GM18867 (cell line): Measurements from ENCODE around the gene HTT.
A peak's percentile ranks its signal among the peaks of the same experiment; 100 is the strongest.
"Not testable (repeated sequence)": the region's sequence is repeated elsewhere in the genome, so short reads cannot be mapped to it uniquely, and the experiment has no call there.

Experiments
- ATAC-seq: cut with Tn5 transposase; IDR thresholded peaks from one replicate; pipeline ENCODE4 v1.9.1; 2021; ENCODE audit warnings: mild to moderate bottlenecking, moderate library complexity; ENCODE audit not compliant: unreplicated experiment

HTT gene

DNA sequence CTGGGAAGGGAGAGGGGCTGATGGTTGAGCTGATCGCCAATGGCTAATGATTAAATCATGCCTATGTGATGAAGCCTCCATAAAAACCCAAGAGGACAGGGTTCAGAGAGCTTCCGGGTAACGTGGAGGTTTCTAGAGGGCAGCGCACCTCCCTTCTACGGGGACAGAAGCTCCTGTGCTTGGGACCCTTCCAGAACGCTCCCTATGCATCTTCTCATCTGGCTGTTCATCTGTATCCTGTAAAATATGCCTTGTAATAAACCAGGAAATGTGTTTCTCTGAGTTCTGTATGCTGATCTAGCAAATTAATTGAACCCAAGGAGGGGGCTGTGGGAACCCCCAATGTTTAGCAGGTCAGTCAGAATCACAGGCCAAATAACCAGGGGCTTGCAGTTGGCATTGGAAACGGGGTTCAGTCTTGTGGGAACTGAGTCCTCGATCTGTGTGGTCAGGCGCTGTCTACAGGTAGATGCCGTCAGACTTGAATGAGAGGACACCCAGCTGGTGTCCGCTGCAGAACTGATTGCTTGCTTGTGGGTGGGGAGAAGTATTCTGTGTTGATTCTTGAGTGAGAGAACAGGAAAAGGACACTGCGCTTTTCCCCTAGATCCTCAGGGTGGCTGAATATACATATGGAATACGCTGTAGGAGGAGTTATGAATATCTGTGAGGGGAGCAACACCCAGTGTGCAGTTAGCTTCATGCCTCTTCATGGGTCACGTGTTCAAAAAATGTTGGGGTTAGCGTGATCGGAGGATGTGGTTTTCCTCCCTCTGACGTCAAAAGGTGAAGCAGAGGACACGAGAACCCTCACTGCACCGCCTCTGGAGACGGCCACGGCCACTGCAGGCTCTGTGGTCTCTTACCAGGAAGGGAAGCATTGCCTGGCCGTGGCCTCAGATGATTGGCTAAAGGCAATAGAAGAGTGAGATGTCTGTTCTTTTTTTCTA lies 29.3 kb upstream of the HTT start:
- ATAC-seq = no peak

- ATAC-seq = no peak
Measured at GRCh38 chr4:3046162-3046561, 28.3 kb upstream of the HTT start.

DNA sequence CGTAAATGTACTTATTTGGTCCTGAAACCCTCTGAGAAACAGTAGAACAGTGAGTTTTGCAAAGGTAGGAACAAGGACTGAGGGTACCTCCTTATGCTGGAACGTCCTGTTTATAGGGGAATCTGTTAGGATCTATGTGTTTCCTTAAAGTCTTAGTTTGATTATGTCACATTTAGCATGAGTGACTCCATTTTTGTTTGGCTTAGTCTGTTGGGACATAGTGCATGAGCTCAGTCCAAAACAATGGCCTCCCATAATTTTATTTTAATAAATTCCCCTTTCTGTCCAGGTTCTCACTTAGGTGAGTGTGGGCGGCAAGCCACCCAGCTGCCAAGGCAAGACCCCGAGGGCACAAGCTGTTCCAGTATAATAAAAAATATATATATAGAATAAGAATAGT lies 27.9 kb upstream of the HTT start:
- no peak for ATAC-seq

DNA sequence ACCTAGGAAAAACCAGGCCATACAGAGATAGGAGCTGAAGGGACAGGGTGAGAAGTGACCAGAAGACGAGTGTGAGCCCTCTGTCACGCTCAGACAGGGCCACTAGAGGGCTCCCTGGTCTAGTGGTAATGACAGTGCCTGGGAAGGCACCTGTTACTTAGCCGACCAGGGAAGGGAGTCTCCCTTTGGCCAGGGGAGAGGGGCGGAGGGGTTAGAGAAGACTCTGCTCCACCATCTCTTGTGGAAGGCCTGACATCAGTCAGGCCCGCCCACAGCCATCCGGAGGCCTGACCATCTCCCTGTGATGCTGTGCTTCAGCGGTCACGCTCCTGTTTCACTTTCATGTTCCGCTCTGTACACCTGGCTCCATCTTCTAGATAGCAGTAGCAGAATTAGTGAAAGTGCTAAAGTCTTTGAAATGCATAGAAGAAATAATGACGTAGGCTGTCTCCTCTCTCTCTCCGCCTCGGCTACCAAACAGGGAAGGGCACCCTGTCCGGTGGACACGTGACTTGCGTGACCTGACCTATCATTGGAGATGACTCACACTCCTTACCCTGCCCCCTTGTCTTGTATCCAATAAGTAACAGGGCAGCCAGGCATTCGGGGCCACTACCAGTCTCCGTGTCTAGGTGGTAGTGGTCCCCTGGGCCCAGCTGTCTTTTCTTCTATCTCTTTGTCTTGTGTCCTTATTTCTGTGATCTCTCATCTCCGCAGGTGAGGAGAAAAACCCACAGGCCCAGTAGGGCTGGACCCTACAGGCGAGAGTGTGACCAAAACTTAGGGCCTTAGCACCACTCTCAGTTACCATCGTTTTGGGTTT lies 26.8 kb upstream of the HTT start:
- peak; percentile 86 for ATAC-seq

DNA sequence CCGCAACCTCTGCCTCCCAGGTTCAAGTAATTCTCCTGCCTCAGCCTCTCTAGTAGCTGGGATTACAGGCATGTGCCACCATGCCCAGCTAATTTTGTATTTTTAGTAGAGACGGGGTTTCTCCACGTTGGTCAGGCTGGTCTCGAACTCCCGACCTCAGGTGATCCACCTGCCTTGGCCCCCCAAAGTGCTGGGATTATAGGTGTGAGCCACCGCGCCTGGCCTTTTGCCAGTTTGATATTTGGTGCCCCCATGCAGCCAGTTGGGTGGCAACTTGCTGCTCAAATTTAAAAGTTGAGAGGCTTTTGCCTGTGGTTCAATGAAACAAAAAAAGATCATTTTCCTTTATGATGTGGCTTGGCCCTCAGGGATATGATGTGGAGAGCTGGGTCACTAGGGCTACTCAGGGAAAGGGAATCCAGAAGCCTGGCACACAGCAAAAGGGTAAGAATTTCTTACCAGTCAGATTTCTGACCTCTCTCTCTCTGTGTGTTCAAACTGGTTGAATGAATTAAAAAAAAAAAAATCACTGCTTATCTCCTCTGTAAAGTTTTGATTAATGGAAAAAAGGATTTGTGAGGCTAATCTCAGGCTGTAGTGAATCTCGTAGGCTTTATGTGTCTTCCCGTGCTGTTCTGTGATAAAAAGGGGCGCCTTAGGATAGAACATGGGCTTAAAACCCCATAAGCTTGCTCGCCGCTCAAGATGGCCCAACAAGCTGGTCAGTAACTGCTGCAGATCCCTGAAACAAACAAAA lies 23.2 kb upstream of the HTT start:
- not testable (repeated sequence) for ATAC-seq

DNA sequence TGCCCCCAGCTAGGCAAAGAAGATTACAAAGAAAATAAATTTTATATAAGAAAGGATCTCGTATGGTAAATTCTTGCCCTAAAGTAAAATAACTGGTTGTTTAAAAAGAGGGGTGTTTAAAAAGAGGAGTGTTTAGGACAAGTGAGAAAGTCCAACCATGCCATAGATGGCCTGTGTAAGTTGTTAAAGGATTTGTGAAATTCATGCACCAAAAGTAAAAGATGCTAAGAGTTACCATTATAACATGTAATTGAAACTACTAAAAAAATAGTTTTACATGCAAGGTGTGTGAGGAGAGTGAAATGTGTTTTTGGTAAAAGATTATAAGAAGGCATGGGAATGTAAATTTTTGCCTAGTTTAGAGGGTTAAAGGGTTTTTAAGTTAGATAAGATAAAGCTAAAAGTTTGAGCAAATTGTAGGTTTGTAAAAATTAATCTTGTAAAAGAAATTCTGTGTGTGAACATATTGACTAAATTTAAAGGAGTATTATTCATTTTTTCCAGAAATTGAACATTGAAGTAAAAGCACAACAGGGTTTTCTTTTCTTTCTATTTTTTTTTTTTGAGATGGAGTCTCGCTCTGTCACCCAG lies 20.2 kb upstream of the HTT start:
- no peak for ATAC-seq

- no peak for ATAC-seq
Measured at GRCh38 chr4:3059943-3060342, 14.5 kb upstream of the HTT start.

- no peak for ATAC-seq
Measured at GRCh38 chr4:3060946-3061345, 13.5 kb upstream of the HTT start.

DNA sequence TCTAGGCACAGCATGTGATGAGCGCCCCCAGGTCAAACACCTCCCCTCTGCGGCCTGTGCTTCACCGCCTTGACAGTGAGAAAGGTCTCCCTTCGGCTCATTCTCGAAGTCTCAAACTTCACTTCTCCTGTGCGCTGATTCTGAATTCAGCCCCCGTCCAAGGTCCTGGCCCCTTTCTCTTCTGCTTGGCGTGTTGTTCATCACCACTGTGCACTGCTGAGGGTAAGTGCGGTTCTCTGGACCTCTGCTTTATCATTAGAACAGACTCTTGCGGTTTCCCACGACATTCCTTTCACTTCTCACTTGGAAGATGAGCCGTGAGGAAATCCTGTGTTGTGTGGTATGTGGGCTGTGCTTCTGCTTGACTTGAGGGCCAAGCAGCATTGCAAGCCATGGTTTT lies 12.0 kb upstream of the HTT start:
- ATAC-seq = no peak

DNA sequence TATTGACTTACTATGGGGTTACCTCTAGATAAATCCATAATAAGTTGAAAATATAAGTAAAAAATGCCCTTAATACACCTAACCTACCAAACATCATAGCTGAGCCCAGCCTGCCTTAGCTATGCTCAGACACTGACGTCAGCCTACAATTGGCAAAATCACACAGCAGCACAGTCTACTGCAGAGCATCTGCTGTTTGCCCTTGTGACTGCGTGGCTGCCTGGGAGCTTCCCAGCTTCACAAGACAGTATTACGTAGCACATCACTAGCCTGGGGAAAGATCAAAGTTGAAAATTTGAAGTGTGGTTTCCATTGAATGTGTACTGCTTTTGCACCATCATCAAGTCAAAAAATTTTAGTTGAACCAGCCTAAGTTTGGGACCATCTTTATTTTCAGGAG lies 8.9 kb upstream of the HTT start:
- ATAC-seq = no peak

GRCh38 chr4:3066836-3067400 lies 7.6 kb upstream of the HTT start:
- ATAC-seq = no peak

- ATAC-seq = no peak
Measured at GRCh38 chr4:3067473-3068001, 6.9 kb upstream of the HTT start.

DNA sequence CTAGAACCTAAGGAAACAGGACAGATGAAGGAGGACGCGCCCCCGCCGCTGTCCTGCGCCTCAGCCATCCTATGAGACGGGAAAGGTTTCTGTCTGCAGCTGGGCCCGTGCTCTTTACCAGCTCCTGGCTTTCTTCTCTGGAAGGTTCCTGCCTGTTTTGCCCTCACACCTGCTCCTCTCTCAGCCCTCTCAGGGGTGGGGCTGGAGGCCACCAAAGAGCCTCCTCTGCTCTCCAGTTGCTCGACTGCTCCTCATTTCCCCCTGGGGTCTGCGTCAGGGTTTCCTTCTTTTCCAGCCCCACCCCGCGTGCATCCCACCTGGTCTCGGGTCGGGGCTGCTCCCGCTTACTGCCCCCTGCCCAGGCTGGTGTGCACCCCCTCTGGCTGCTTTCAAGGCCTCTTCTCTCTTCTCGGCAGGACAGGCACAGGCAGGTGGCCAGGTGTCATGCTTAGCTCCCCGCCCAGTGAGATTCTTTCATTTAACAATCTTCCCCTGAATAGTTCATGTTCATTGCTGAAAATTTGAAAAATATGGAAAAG lies 4.8 kb upstream of the HTT start:
- ATAC-seq = no peak

DNA sequence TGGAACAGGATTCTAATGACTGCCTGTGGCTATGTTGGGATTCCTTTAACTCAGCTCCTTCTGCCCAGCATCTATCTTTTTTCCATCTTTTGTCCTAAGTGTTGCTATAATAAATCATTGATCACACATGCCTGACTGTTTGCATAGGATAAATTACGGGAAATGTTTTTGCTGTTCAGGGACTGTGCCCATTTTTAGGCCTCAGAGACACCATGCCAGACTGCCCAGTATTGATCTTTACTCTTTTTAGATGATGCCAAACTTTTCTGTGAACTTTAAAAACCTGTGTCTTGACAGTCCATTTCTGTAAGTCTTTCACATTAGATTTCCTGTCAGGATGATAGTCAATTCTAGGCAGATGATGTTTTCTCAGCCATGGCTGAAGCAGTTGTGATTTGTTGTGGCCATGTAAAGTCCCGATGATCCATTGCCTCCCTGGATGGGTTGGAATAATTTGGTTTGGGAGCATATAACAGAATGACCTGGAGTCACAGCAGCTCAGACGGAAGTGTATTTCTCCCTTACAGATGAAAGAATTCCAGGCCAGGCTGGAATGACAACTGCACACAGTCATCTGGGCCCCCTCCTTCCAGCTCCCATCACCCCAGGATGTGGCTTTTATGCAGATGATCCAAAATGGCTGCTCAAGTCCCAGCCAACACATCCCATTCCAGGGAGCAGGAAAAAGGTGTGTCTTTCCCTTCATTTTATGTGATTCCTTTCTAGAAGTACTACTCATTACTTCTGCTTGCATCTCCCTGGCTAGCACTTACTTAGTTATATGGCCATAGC lies 3.6 kb upstream of the HTT start:
- no peak for ATAC-seq

- ATAC-seq = no peak
Measured at GRCh38 chr4:3071811-3072210, 2.7 kb upstream of the HTT start.

DNA sequence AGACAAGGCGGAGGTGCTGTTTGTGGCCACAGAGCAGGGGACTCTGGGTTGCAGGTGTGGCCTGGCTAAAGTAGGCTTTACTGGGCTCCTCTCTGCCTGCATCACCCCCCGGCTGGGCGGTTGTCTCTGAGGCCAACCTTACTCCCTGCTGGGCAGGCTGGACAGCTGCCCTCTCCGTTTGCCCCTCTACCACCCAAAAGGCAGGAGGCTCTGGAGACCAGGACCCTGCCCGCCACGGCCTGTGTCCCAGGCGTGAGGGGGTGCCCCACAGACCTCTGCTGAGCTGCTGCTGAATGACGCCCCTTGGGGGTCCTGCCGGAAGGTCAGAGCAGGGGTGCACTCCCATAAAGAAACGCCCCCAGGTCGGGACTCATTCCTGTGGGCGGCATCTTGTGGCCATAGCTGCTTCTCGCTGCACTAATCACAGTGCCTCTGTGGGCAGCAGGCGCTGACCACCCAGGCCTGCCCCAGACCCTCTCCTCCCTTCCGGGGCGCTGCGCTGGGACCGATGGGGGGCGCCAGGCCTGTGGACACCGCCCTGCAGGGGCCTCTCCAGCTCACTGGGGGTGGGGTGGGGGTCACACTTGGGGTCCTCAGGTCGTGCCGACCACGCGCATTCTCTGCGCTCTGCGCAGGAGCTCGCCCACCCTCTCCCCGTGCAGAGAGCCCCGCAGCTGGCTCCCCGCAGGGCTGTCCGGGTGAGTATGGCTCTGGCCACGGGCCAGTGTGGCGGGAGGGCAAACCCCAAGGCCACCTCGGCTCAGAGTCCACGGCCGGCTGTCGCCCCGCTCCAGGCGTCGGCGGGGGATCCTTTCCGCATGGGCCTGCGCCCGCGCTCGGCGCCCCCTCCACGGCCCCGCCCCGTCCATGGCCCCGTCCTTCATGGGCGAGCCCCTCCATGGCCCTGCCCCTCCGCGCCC lies 1.1 kb upstream of the HTT start:
- ATAC-seq = peak; percentile 27

DNA sequence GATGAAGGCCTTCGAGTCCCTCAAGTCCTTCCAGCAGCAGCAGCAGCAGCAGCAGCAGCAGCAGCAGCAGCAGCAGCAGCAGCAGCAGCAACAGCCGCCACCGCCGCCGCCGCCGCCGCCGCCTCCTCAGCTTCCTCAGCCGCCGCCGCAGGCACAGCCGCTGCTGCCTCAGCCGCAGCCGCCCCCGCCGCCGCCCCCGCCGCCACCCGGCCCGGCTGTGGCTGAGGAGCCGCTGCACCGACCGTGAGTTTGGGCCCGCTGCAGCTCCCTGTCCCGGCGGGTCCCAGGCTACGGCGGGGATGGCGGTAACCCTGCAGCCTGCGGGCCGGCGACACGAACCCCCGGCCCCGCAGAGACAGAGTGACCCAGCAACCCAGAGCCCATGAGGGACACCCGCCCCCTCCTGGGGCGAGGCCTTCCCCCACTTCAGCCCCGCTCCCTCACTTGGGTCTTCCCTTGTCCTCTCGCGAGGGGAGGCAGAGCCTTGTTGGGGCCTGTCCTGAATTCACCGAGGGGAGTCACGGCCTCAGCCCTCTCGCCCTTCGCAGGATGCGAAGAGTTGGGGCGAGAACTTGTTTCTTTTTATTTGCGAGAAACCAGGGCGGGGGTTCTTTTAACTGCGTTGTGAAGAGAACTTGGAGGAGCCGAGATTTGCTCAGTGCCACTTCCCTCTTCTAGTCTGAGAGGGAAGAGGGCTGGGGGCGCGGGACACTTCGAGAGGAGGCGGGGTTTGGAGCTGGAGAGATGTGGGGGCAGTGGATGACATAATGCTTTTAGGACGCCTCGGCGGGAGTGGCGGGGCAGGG lies 568 bp downstream of the HTT start:
- ATAC-seq = no peak

- ATAC-seq = no peak
Measured at GRCh38 chr4:3075652-3075981, 1.1 kb downstream of the HTT start.
